NCI-H446 treated with DMSO at 0.1 percent for 48 hours (cell line): ENCODE data around the gene PRKN.

ENCODE experiments used
- DNase-seq: peaks from one replicate; lab custom pipeline; 2025; lab: John Stamatoyannopoulos, UW

Gene PRKN

DNA sequence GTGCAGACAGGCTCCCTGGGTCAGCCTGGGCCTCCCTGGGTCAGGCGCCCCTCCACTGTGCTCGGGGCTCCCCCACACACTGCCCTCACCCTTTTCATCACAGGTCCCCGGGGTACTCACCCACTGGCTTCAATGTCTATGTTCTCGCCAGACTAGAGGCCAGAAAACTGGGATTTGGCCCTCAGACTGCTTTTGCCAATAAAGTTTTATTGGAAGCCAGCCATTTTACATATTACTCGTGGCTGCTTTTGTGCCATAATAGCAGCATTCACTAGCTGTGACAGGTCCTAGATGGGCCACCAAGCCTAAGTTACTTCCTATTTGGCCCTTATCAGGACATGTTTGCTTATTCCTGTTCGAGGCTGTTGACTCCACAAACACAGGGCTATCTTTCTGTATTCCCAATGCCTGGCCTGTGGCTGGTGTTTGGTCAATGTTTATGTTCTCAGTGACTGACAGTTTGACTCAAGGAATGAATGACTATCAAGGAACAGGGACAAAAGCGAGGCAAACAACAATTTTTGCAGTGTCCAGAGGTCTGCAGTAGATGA, 928.6 kb downstream of the PRKN start:
- DNase-seq, result no peak

DNA sequence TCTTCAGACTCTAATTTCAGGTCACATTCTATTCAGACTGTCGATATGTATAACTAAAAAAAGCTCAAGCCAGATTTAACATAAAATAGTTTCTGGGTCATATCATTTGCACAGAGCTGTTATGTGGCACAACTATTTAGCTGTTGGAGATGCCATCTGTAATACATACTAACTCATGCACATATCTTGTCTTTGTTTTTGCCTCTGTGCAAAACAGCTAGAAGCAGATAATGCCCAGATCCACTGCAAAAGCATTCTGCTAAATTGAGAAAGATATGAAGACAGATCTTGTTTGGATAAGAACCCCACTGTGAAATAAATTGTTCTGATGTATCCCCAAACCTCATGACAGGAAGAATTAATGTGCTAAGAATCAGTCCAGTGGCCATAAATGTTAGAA, 930.9 kb downstream of the PRKN start:
- no peak for DNase-seq

DNA sequence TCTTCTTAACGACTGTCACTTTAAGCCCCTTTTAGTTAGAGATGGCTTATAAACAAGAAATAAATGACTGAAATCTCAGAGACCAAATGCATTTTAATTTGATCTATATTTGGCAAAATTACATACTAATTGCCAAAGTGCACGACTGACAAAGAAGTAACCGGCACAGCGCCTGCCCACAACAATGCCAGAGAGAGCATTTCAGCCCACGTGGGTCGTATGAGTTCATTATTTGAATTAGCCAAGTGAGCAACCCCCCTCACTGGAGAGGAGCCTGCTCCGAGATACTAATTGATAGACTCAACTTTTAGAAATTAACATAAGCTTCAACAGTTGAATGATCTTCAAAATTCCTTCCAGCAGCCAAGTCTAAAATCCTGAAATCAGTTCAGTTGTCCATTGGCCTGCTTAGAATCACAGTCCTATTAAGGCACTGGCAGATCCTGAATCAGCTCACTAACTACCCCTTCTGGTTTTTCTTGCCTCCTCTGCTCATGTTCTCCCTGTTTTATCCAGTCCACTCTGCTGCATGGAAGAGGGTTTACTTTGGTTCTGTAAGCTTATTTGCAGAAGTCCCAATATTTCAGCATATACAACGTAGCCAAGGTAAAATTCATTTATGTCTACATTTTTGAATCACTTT, 934.6 kb downstream of the PRKN start:
- DNase-seq, result no peak

GRCh38 chr6:161788531-161788930, 939.0 kb downstream of the PRKN start:
- no peak for DNase-seq

DNA sequence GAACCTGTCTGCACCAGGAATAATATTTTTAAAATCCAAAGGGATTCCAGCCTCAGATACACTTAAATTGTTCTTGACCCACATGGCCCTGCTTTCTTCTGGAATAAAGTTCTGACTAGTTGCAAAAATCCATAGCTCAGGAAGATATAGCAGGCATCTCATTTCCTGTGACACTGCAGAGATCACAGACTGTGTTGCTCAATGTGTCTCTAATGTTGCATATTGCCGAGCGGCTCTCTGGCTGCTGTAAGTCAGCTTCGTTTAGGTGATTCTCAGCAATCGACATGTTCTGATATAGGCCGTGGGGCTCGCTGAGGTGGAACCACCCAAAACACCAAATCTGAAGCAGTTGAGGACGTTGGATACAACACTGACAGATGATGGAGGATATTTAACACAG, 955.4 kb downstream of the PRKN start:
- DNase-seq, result no peak

DNA sequence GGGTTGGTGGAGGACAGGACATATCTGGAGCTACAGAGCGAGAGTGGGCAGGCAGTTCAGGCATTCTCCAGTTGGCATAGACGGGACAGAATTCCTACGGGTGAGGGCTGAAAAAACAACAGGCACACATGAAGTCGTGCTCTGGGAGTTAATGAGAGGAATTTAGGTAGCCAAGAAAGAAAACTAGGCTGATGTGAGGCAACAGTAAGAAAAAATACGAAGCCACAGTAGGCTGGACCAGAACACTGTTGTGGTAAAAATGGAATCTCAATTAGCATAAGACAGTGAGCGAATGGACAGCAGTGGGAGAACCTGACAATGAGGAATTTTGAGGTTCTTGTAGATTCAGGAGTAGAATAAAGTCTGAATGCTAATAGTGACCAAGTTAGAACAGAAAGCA, 965.6 kb downstream of the PRKN start:
- no peak for DNase-seq

- no peak for DNase-seq
Measured at GRCh38 chr6:161755080-161755479, 972.5 kb downstream of the PRKN start.

DNA sequence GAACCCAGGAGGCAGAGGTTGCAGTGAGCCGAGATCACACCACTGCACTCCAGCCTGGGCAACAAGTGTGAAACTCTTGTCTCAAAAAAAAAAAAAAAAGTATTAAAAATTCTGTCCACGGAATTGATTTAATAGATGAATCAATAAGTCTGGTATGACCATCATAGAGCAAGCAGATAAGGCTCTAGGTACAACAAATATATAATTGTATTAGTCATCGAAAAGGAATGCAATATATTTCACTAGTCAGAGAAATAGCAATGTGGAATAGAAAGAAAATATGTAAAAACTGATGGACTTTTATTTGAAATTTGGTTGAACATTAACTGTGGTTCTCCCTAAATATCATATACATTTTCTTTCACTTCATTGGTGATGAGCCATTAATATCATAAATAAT, 976.9 kb downstream of the PRKN start:
- DNase-seq, result no peak

- DNase-seq, result no peak
Measured at GRCh38 chr6:161749576-161749975, 978.0 kb downstream of the PRKN start.

DNA sequence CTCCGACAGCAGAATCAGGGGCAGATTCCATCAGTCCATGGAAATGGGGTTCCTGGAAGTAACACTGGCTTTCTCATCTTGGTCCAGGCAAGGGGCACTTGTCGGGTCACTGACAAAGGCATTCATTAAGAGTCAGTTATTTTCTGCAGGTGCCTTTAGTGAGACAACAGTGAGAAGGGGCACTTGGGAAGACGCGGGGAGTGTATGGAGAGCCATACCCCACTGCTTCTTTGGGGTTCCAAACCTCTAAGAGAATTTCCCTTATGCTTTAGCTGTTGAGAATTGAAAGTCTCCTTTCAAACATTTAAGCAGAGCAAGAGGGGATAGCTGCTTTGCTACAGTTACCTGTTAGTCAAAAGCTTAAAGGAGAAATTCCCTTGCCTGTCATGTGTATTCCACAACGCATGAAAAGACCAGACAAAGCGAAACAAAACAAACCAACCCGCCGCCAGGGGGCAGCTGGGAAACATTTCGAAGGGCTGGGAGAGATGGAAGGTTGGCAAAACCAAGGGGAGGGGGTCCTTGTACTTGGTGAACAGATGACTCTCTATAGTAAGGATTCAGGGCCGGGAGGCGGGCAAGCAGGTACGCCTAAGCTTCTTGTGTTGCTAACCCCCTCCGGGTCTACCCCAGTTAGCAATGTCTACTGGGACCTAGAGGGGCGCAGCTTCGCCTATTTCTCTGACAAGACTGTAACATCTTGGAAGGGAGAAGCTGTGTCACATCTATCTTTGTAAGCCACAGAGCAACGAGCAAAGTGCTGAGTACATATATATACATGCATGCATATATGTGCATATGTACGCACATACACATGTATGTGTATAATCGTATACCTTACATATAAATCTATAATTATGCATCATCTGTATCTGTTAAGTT, 978.8 kb downstream of the PRKN start:
- DNase-seq, result no peak

DNA sequence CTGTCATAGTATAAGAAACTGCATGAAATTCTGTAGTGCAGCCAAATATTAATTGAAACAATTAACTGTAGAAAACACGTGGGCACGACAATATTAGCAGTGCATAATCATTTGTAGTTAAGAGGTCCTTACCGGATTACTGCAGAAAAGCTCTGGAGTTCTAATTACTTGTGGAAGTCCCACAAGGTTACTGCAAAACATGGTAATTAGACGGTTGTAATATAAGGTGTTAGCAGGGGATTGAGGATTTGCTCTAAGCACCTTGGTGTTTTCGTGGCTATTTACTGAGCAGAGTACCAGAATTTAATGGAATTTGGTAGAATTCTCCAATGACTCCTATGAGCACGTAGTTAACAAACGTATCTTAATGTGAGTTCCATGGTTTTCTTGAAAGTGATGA, 980.1 kb downstream of the PRKN start:
- DNase-seq, result no peak

GRCh38 chr6:161745594-161746141, 981.9 kb downstream of the PRKN start:
- no peak for DNase-seq

- no peak for DNase-seq
Measured at GRCh38 chr6:161745128-161745527, 982.4 kb downstream of the PRKN start.

GRCh38 chr6:161744211-161745067, 983.1 kb downstream of the PRKN start:
- DNase-seq, result no peak

DNA sequence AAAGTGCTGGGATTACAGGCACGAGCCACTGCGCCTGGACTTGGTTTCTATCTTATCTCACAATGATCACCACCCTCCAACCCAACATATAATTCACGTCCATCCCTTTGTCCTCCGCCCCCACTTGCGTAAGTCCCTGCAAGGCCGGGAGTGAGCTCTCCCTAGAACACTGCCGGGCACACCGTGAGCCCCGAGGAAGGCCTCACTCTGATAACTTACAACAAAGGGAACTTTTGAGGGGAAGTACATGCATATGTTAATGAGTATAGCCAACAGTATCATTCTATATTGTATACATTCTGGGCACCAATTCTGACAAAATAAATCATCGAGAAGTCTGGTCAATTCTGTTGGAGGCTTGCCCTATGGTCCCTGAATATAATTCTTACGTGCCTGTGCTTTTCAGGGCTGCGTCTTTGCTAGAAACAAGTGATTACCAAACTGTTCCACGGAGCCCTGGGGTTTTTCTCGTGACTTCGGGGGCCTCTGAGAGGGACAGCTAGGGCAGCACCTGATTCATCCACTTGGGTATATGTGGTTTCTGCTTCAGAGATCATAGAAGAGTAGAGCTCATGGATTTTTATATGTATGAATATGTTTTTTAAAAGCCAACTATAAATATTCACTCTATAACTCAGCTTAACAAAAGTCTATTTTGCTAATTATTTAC, 983.9 kb downstream of the PRKN start:
- no peak for DNase-seq

- DNase-seq, result no peak
Measured at GRCh38 chr6:161740486-161740885, 987.1 kb downstream of the PRKN start.

DNA sequence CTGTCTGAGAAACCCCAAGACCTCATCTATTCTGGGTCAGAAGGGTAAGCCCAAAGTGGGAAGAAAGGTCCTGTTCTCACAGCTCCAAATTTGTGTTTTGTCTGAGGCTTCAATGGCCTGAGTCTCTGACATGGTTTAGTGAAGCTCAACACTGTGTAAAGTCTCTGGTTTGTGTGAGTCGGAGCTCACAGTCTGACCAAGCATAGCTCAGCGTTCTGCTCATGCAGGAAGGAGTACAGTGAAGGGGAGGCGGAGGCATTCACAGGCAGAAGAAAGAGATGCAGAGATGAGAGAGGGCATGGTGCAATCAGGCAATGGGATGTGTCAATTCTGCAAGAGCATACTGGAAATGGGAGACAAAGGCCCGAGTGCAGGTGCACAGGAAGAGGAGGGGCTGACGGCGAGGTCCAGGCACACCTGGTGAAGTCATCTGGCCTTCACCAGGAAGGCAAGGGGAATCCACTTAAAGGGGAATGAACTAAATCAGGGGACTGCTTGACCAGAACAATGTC, 990.7 kb downstream of the PRKN start:
- no peak for DNase-seq

- DNase-seq, result no peak
Measured at GRCh38 chr6:161736326-161736725, 991.2 kb downstream of the PRKN start.

- no peak for DNase-seq
Measured at GRCh38 chr6:161732594-161732993, 995.0 kb downstream of the PRKN start.

- DNase-seq, result no peak
Measured at GRCh38 chr6:161727083-161727833, 1000.3 kb downstream of the PRKN start.

- no peak for DNase-seq
Measured at GRCh38 chr6:161722394-161722793, 1005.2 kb downstream of the PRKN start.
